Frontal cortex (tissue), 4 donors: Measurements from ENCODE around the gene ALG1. TPM values are rescaled to one million over a fixed set of nuclear protein-coding genes. Genes with fewer than 3 reads are reported as not detected.

Experiments
- DNase-seq, 2 donors: peaks; one replicate each; pipeline ENCODE4 v3.0.0; 2012; ENCODE audit warnings: low spot score in 2 of 2
- FAIRE-seq: peaks from 2 replicates; lab custom pipeline; 2012; peaks lifted over from hg19 to GRCh38; lab: Jason Lieb, UNC
- total RNA-seq: library from RNA; depleted of rRNA; stranded (reverse); fragments of >200 nt; gene quantifications from one replicate; pipeline ENCODE4 v1.2.3, GENCODE V29; 2014
- donor health status: control.
- donor health status: control.
- donor health status: control.

ALG1 gene, protein sequence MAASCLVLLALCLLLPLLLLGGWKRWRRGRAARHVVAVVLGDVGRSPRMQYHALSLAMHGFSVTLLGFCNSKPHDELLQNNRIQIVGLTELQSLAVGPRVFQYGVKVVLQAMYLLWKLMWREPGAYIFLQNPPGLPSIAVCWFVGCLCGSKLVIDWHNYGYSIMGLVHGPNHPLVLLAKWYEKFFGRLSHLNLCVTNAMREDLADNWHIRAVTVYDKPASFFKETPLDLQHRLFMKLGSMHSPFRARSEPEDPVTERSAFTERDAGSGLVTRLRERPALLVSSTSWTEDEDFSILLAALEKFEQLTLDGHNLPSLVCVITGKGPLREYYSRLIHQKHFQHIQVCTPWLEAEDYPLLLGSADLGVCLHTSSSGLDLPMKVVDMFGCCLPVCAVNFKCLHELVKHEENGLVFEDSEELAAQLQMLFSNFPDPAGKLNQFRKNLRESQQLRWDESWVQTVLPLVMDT
- 11.4 TPM for total RNA-seq

DNA sequence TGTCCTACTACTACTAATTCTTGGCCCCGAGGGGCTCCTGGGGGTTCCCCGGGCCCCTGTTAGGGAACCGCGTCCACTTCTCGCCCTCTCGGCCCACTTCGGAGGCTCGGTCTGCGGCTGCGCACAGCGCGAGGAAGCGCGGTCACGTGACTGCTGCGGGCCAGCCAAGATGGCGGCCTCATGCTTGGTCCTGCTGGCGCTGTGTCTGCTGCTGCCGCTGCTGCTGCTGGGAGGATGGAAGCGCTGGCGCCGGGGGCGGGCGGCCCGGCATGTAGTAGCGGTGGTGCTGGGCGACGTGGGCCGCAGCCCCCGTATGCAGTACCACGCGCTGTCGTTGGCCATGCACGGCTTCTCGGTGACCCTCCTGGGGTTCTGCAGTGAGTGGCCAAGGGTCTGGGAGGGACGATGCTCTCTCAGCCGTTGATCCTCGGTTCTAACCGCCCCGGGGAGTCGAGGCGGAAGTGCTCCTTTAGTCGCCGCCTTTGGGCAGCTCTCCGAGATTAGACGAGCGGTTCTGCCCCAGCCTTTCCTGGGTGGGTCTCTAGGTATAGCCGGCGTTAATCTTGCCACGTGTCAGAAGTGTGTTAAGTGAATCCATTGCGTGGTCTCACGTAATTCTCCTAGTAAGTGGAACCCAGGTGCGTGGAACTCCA lies at the start of gene ALG1:
Gene ALG1, plus strand, starts transcription at position 163 of the 653 bp plus-strand sequence. Its CDS starts 7 bp downstream, at position 170.
- no peak for FAIRE-seq
- peak; percentile 83 to 90 for DNase-seq

DNA sequence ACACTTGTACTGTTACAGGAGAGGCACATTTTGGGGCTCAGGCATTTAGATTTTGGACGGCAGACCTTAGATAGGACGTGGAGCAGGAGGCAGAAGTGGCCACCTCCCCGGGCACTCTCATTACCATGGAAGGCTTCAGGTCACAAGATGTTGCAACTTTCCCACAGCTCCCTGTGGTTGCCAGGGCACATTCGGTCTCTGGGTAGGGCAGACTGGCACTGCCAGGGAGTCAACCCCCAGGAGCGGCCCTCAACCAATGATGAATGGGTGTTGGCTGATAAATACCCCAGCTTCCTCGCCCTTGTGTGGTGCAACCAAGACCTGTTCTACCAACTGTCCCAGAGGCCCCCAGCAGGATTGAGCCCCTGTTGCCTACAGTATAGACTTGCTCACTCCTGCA lies 49.1 kb upstream of the ALG1 start:
- no peak for DNase-seq
- no peak for FAIRE-seq

DNA sequence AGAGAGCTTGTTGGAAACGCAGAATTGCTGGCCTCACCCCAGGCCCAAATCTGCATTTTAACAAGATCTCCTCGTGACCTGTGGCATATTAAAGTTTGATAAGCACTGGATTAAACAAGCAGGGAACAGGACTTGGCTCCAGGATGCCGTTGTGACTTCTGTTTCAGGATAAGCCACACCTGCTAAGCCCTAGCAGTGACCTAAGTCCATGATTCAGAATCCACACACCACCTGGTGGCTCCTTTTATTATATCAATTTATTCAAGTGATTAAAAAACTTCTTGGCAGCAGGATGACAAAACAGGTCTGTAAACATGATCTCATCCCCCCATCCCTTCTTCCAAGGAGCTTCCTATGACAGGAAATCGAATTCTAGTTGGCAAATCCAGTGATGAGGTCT lies 47.0 kb upstream of the ALG1 start:
- no peak for FAIRE-seq
- DNase-seq = no peak

DNA sequence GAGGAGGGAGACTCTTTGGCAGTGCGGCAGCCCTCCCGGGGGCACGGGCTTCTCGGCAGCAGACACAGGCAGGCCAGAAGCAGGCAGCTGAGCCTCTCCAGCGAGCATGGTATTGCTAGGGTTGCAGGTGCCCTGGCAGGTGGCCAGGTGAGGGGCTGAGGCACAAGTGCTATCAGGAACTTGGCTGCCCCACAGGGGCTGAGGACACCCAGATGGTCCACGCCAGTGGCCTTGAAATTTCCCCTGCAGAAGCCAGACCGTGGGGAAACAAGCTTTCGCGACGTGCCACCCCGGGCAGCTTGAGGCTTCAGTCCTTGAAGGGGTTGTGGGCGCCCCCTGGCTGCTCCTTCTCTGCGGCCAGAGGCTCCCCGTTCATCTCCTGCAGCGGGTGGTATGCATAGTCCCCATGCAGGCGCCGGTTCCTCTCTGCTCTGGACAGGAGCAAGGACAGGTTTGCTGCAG lies 46.4 kb upstream of the ALG1 start:
- FAIRE-seq (no peak), DNase-seq (peak in 1 of 2 donors; percentile 65)

DNA sequence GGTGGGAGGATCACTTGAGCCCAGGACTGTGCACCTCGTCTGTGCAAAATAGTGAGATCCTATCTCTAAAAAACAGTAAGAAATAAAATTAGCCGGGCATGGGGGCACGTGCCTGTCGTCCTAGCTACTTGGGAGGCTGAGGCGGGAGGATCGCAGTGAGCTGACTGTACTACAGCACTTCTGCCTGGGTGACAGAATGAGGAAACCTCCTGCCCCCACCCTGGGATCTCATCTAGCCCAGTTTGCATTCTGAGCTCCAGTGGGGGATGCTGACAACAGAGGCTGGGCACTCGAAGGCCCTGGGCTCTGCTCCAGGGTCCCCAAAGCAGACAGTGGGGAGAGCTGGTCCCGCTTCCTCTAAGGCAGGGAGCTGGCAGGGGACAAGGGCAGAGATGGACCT lies 45.0 kb upstream of the ALG1 start:
- DNase-seq (no peak), FAIRE-seq (no peak)

DNA sequence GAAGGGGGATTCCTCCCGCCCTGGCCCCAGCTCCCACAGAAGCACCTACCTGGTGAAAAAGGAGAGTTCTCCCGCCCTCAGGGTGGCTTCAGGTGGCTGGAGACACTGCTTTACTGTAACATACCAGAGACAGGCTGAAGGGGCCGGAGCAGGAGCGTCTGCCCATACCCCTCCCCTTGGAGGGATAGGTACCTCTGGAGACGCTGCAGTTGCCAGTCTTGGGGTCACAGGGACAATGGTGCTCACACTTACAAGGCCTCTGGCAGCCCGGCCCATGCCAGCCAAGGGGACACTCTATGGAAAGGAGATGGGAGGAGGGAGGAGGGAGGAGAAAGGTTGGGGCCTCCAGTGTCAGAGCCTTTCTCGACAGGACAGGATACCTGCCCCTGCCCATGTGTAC lies 44.6 kb upstream of the ALG1 start:
- DNase-seq (no peak), FAIRE-seq (no peak)

DNA sequence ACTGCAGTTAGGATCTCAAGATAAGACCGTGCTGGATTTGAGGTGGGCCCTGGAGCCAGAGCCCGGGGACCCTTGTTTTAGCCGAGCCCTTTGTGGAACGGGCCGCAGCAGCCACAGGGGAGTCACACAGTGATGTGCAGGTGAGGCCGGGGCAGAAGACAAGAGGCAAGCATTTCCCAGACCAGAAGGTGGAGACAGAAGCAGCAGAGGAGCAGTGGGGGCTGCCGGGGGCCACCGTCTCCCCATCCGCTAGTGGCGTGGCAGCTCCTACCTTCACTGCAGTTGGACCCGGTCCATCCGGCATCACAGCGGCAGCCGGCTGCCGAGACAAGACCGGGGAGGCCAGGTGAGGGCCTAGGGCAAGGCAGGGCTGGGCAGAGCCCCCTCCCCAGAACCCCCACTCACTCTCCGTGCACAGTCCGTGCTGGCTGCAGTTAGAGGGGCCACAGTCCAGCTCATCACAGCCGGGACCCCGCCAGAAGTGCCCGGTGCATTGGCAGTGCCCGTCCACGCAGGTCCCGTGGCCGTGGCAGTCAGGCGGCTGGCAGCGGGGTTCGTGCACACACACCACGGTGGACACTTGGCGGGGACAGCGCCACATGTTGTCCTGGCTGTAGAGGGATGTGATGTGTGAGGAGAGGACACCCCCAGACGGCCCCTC lies 43.9 kb upstream of the ALG1 start:
- no peak for DNase-seq
- FAIRE-seq = no peak

DNA sequence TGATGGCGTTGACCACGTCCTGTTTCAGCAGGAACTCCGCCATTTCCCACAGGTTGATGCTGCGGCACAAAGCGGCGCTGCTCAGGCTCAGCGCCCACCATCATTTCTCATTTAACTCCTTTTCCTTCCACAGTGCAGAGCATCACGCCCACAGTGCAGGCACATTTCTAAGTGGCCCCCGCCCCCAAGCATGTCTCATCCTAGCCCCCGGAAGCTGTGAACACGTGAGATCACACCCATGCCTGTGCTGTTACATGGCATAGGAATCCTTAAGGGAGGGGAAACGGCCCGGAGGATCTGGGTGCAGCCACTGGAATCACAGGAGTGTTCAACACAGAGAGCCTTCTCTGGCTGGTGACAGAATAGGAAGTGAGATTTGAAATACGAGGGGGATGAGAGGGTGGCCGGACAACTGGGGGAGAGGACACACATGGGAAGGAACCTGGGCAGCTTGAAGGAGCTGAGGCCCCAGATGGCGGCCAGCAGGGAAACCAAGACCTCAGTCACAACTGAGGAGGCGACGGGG lies 42.6 kb upstream of the ALG1 start:
- FAIRE-seq (no peak), DNase-seq (peak in 1 of 2 donors; percentile 4)

DNA sequence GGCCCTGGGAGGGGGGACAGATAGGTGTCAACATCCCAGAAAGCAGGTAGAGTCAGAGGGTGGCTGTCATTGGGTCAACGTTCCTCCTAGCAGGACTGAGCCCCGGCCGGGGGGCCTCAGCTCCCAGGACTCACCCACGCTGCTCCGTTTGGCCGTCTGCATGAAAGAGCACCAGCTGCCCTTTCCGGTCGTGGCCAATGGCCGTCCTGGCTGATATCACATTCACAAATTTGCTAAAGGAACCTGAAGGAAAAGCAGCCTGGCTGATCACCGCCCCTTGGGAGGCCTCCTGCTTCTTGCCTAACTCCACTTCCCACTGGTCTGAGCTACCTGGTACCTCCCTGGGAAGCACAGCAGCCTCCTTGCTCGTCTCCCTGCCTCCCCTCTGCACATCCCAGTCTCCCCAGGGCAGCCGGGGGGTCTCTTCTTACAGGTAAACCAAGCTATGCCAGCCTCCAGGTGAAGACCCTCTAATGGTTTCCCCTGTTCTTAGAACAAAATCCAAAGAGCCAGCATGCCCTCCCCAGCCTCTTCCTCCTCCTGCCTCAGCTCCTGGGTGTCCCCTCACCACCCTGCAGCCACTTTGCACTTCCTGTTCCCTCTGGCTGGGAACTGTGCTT lies 41.3 kb upstream of the ALG1 start:
- no peak for FAIRE-seq
- DNase-seq = no peak

DNA sequence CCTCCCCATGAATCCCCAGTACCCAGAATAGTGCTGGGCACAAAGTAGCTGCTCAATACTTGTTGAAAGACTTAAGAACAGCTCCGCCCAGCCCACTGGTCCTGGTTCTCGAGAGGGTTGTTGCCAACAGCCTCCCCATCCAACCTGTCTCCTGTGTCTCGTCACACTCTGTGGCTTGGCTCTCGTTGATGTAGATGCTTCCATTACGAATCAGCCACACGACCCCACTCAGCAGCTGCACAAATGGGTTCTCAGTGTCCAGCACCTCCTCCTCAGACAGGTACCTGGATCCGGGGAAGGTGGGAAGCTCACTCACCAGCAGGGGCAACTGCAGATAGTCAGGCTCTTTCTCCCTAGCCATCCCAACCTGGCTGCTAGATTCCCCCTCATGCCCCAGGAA lies 40.0 kb upstream of the ALG1 start:
- DNase-seq (no peak), FAIRE-seq (no peak)

DNA sequence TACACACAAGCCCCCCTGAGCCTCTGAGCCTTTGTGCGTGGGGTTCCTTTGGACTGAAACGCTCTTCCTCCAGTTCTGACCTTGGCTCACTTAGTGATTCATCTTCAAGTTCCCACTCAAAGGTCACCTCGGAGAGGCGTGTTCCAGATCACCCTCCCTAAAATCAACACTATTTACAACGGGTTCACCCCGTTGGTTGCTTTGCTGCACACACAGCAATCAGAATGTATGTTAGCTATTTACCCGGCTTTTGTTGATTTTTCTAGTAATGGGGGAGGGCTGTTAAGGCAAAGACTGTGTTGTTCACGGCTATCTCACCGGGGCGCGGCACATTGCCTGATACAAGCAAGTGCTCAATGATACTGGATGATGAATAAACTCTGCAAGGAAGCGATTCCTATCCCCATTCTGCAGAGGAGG lies 38.9 kb upstream of the ALG1 start:
- no peak for FAIRE-seq
- no peak for DNase-seq

DNA sequence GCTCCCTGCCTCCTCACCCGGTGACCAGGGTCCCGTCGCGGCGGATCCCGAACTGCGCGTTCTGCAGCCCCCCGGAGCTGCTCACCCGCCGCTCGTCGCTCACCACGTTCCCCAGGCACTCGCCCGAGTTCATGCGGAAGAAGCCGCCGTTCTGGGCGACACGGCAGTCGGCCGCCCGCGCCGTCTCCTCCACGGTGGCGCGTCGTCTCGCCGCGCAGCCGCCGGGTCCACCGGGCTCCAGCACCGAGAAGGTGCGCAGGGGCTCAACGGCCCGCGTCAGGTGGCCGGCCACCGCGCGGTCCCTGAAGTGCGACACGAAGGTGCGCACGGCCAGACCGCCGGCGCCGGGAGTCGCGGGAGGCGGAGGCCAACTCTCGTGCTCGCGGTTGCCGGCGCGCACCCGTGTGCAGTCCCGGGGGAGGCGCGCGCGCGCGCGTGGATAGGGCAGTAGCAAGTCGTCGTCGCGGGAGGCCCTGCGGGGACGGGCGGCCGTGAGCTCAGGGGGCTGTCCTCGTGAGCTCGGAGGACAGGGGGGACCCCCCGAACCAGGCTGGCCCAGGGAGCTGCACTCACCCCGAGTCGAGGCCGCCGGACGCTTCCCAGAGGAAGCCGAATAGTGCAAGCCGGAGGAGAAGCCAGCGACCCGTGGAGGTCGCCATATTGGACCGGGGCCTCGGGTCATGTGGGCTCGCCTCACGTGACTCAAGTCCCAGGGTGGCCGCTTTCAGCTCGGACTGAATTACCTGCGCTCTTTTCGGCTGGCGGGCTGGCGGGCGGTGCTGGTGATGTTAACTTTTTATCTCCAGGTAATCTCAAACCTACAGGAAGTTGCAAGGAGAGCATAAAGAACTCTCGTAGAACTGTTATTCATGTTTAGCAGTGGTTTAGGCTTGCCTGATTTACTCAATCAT lies 38.1 kb upstream of the ALG1 start, which contains the start of gene NAGPA:
Gene NAGPA, minus strand, starts transcription at position 680 of the 911 bp plus-strand sequence. Its CDS starts 21 bp downstream, at position 659.
- FAIRE-seq = no peak
- peak; percentile 90 to 93 for DNase-seq

DNA sequence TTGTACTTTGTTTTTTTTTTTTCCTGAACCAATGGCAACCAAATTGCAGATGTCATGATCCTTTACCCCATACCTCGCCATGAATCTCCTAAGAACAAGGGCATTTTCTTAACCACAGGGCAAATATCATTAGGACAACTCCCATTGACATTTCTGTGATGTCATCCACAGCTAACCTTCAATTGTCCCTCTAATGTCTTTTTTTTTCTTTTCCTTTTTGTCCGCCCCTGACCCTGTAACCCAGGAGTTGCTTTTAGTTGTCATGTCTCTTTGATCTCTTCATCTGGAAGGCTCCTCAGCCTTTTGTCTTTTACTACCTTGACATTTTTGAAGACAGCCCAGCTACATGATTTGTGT lies 37.5 kb upstream of the ALG1 start:
- DNase-seq = no peak
- no peak for FAIRE-seq

DNA sequence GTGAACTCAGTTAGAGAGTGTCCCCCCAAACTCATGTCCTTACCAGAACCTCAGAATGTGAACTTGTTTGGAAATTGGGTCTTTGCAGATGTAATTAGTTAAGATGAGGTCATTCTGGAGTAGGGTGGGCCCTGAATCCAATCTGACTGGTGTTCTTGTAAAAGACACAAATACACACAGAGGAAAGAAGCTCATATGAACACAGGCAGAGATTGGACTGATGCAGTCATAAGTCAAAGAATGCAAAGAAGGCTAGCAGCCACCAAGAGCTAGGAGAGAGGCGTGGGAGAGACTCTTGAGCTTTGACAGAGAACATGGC lies 35.8 kb upstream of the ALG1 start:
- no peak for FAIRE-seq
- no peak for DNase-seq

DNA sequence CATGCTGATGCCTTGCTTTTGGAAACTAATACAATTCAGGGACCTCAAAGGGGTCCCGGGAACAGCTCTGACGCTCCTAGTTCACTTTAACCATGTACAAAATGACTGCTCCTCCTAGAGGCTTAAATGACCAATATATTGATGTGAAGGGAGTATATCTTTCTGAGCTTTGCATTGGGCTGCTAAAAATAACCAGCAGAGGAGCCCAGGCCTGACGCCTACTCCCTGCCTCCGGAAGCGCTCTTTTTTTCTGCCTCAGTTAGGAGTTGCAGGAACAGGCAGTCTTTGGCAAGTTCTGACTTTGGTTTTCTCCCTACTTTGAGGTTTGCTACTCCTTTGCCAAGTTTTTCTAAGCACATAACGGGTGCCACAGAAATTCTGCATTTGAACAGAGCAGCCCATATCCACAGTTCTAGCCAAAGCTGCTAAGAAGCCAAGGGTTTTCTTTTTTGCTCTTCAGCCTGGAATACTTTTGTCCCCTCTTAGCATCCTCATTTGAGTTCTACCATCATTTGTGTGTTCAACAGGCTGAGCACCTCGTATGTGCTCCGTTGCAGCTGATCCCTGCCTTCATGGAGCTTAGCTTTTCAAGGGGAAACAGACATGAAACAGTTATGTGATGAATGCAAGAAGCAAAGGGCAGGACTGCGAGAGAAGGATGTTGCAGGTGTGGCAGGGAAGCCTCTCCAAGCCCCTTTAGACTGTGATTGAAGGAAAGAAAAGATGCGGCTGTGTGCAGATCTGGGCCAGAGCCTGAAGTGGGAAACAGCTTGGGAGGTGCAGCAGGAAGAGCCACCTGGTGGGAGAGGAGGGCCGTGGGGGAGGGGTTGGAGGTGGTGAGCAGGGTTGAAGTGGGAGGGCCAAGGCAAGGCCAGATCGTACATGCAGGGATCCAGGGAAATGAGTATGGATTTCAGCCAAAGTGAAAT lies 35.2 kb upstream of the ALG1 start:
- FAIRE-seq (no peak), DNase-seq (no peak)

DNA sequence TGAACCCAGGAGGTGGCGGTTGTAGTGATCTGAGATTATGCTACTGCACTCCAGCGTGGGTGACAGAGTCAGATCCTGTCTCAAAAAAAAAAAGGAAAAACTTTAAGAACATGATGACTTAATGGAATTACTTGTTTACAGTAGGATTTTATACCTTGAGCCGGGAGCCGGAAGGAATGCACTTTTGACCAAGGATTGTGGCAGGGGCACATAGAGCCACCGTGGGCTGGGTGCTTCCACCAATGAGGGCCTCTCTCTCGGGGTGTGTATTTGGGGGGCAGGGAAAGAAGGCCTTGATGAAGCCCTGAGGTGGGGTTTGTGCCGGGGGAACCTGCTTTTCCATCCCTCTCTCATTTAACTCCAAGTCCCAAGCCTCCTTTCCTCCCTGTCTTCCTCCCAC lies 31.2 kb upstream of the ALG1 start:
- DNase-seq = no peak
- FAIRE-seq = no peak

DNA sequence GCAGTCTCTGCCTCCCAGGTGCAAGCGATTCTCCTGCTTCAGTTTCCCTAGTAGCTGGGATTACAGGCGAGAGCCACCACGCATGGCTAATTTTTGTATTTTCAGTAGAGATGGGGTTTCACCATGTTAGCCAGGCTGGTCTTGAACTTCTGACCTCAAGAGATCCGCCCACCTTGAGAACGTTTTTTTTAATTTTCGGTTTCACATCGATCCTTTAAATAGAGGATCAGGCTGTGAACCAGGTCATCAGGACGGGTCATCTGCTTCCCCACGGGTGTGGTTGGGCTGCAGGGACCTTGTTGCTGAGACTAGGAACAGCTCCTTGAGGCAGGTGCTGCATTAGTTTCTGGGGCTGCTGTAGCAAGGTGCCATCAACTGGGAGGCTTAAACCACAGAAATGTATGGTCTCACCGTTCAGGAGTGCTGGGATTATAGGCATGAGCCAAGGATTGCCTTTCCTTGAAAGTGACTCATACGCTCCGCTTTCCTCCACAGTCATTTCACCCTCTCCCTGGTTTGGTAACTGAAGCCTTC lies 30.0 kb upstream of the ALG1 start:
- no peak for DNase-seq

More for the DNA sequence above, 30.0 kb upstream of the ALG1 start:
- FAIRE-seq = no peak
